HepG2 (cell line): ENCODE results near the gene BLVRA. TPM values are rescaled to one million over a fixed set of nuclear protein-coding genes. Genes with fewer than 3 reads are reported as not detected.

Source experiments
- ARID2 ChIP-seq: sonication (generic); formaldehyde crosslinking; IDR thresholded peaks from 2 replicates; pipeline ENCODE4 v1.8.1; 2022; ENCODE audit warnings: mild to moderate bottlenecking, missing genetic modification reagents, borderline replicate concordance
- CREB1 ChIP-seq, 2 experiments: fragments of 450-650 bp in 1 of 2; IDR thresholded peaks; 2 replicates each; pipeline ENCODE4 v1.6.1; 2016 to 2017; ENCODE audit warnings: control low read depth in 1 of 2, mild to moderate bottlenecking in 1 of 2, missing compliant biosample characterization in 1 of 2, missing genetic modification characterization in 1 of 2
- FOXA3 ChIP-seq: IDR thresholded peaks from 2 replicates; pipeline ENCODE4 v1.6.1; 2016; ENCODE audit warnings: missing genetic modification reagents, missing compliant biosample characterization
- FOXO4 ChIP-seq: sonication (generic); formaldehyde crosslinking; conservative IDR thresholded peaks from 2 replicates; pipeline ENCODE4 v1.8.1; 2023; ENCODE audit warnings: missing genetic modification reagents
- HNF1A ChIP-seq, 2 experiments: sonication (generic) in 1 of 2; formaldehyde crosslinking in 1 of 2; IDR thresholded peaks; 2 replicates each; pipeline versions ENCODE4 v1.4.0 to v1.6.1; 2016 to 2020; ENCODE audit warnings: borderline replicate concordance in 1 of 2, low read depth in 1 of 2, mild to moderate bottlenecking in 1 of 2, missing genetic modification reagents in 1 of 2
- KIAA2018 ChIP-seq: sonication (generic); formaldehyde crosslinking; IDR thresholded peaks from 2 replicates; pipeline ENCODE4 v1.5.0; 2020; ENCODE audit warnings: mild to moderate bottlenecking, missing genetic modification reagents, borderline replicate concordance
- MBNL3 ChIP-seq: fragments of 250-450 bp; sonication (Bioruptor Pico); conservative IDR thresholded peaks from 2 replicates; pipeline ENCODE4 v1.8.0; 2022; ENCODE audit warnings: mild to moderate bottlenecking, inconsistent platforms
- MEIS2 ChIP-seq: sonication (generic); formaldehyde crosslinking; IDR thresholded peaks from 2 replicates; pipeline ENCODE4 v1.9.0; 2021; ENCODE audit warnings: mild to moderate bottlenecking, missing genetic modification reagents
- MYNN ChIP-seq: sonication (generic); formaldehyde crosslinking; IDR thresholded peaks from 2 replicates; pipeline ENCODE4 v1.4.0; 2020; ENCODE audit warnings: mild to moderate bottlenecking, low read depth, missing genetic modification reagents
- ZNF615 ChIP-seq: sonication (generic); formaldehyde crosslinking; IDR thresholded peaks from 2 replicates; pipeline ENCODE4 v1.5.0; 2020; ENCODE audit warnings: mild to moderate bottlenecking, missing genetic modification reagents, borderline replicate concordance
- ZNF616 ChIP-seq: sonication (generic); formaldehyde crosslinking; IDR thresholded peaks from 2 replicates; pipeline ENCODE4 v1.5.0; 2020; ENCODE audit warnings: low read depth, mild to moderate bottlenecking, missing genetic modification reagents
- ZNF691 ChIP-seq: sonication (generic); formaldehyde crosslinking; IDR thresholded peaks from 2 replicates; pipeline ENCODE4 v1.4.0; 2020; ENCODE audit warnings: missing genetic modification reagents, low read depth, mild to moderate bottlenecking, borderline replicate concordance
- polyA plus RNA-seq, 8 experiments: library from polyadenylated mRNA; depleted of rRNA in 3 of 8; stranded (reverse) in 7 of 8; unstranded in 1 of 8; fragments of >200 nt; fragmentation: Illumina TruSeq in 4 of 8; extraction: Trizol in 4 of 8; gene quantifications; 2 replicates each; pipeline versions ENCODE4 v1.2.1 to v1.2.3, GENCODE V29; 2011 to 2016; ENCODE audit warnings: low read depth in 4 of 8, missing spikeins in 1 of 8, mixed read lengths in 1 of 8; ENCODE audit not compliant: insufficient read depth in 1 of 8
- total RNA-seq, 5 experiments: library from RNA; depleted of rRNA; stranded (reverse); fragments of >200 nt; fragmentation: Illumina TruSeq; extraction: Trizol; gene quantifications; 2 replicates each; pipeline ENCODE4 v1.2.3, GENCODE V29; 2016; ENCODE audit warnings: low read depth in 1 of 5

The BLVRA gene
- total and polyA plus RNA-seq, 2 of the 13 experiments (the other 11 are each of a cell fraction or from before 2014, with no cell fraction given): 39.2 to 64.2 TPM

GRCh38 chr7:43729214-43729923 is 29.1 kb upstream of the BLVRA start, which contains the start of gene COA1 (continued):
- TF ChIP-seq ZNF691 (CRISPR knock-in tag) (no peak; the same call in 1 of the 2 replicates), MBNL3 (CRISPR knock-in tag) (no peak), KIAA2018 (CRISPR knock-in tag) (no peak), ARID2 (CRISPR knock-in tag) (no peak), FOXA3 (CRISPR knock-in tag) (no peak), FOXO4 (CRISPR knock-in tag) (no peak), ZNF615 (no peak; the same call in 1 of the 2 replicates), MEIS2 (CRISPR knock-in tag) (0 out of 2 replicates have a peak, but pooled peaks have one; percentile 46), HNF1A (IDR thresholded peaks at IDR 0.05; ENCODE audit: low read depth) (0 out of 2 replicates have a peak, but pooled peaks have one; percentile 9), HNF1A (CRISPR knock-in tag; IDR thresholded peaks at IDR 0.05; ENCODE audit: borderline replicate concordance) (peak; percentile 44; the same call in 1 of the 2 replicates), MYNN (CRISPR knock-in tag) (no peak), CREB1 (IDR thresholded peaks at IDR 0.05) (no peak), CREB1 (CRISPR knock-in tag; IDR thresholded peaks at IDR 0.05) (no peak), ZNF616 (CRISPR knock-in tag) (peak; percentile 63; the same call in 1 of the 2 replicates)
